ENCODE results near the gene VENTX. TPM values are rescaled to one million over a fixed set of nuclear protein-coding genes. Genes with fewer than 3 reads are reported as not detected.

VENTX gene
- total and polyA plus RNA-seq, 3 experiments from 2014 or later: not detected

DNA sequence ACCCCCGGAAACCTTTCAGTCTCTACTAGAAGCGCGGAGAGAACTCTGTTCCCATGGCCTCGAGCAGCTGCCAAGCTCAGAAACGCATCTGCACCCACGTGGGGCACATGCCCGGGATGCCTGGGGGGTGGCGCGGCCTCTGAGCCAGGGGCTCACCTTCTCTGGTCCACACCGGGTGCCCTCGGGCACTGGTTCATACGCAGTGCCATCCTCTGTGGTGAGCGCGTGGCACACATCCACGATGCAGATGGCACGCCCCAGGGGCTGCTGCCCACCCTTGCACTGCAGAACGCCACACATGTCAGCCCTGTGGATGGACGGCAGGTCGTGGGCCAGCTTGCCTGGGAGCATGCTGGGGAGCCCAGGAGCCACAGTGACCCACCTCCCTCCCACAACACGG, 32.5 kb downstream of the VENTX start:
- H3K4me1 ChIP-seq (ENCODE audit: insufficient read depth, low read length): peaks cover 9% of the 10 kb centered on the region
- no peaks in the 10 kb centered on the region for H3K27me3 Mint-ChIP-seq
- H3K36me3 Mint-ChIP-seq: peaks cover 0 to 46% (median 0%) of the 10 kb centered on the region in 3 donors
- H3K27ac ChIP-seq (ENCODE audit: low read depth, low read length): no peak overlapping the region
- ChIA-PET CTCF (no interaction called here), POLR2A (no interaction called here)
- DNase-seq: no peak
- H3K4me1 Mint-ChIP-seq: peaks cover 9 to 17% (median 9%) of the 10 kb centered on the region in 3 donors
- H3K4me3 Mint-ChIP-seq: peak overlapping the region in 1 of 7 donors; percentile 32
- no peak overlapping the region for H3K4me3 ChIP-seq (ENCODE audit: low read length)
- H3K27ac Mint-ChIP-seq: no peak overlapping the region
- H3K27me3 ChIP-seq (ENCODE audit: insufficient read depth, low read length, poor library complexity, severe bottlenecking): no peaks in the 10 kb centered on the region
- peaks cover 11% of the 10 kb centered on the region for H3K36me3 ChIP-seq (ENCODE audit: insufficient read depth, low read length)
- no peaks in the 10 kb centered on the region for H3K9me3 ChIP-seq (ENCODE audit: low read length)
- H3K9me3 Mint-ChIP-seq: no peaks in the 10 kb centered on the region

DNA sequence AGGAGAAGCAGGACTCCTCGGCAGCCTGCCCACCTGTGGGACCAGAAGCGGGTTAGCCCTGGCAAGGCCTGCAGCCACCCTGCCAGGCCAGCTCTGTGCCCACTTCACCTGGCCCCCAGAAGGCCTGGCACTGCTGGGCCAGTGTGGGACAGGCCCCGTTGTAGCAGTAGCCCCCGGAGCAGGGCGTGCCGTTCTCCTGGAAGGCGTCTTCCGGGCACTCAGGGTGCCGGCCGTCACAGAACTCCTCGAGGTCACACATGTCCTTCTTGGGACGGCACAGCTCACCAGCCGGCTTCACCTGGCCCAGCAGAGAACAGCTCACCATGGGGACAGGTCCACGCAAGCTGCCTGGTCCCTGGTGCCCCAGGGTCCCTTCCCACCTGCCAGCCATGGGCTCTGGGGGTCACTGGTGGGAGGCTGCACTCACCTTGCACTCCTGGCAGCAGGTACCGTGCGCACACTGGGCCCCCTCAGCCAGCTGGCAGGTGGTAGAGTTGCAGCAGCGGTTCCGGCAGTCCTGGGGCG, 33.2 kb downstream of the VENTX start:
- Mint-ChIP-seq H3K4me1 (peaks cover 3 to 17% (median 9%) of the 10 kb centered on the region in 3 donors), H3K9me3 (no peaks in the 10 kb centered on the region), H3K36me3 (peaks cover 0 to 44% (median 0%) of the 10 kb centered on the region in 3 donors), H3K27ac (peak overlapping the region in 1 of 8 donors; percentile 60), H3K27me3 (no peaks in the 10 kb centered on the region), H3K4me3 (no peak overlapping the region)
- Histone ChIP-seq H3K36me3 (ENCODE audit: insufficient read depth, low read length) (peaks cover 11% of the 10 kb centered on the region), H3K27me3 (ENCODE audit: insufficient read depth, low read length, poor library complexity, severe bottlenecking) (no peaks in the 10 kb centered on the region), H3K9me3 (ENCODE audit: low read length) (no peaks in the 10 kb centered on the region), H3K27ac (ENCODE audit: low read depth, low read length) (no peak overlapping the region), H3K4me3 (ENCODE audit: low read length) (no peak overlapping the region), H3K4me1 (ENCODE audit: insufficient read depth, low read length) (peaks cover 11% of the 10 kb centered on the region)
- ChIA-PET POLR2A (no interaction called here), CTCF (no interaction called here)
- DNase-seq: no peak

DNA sequence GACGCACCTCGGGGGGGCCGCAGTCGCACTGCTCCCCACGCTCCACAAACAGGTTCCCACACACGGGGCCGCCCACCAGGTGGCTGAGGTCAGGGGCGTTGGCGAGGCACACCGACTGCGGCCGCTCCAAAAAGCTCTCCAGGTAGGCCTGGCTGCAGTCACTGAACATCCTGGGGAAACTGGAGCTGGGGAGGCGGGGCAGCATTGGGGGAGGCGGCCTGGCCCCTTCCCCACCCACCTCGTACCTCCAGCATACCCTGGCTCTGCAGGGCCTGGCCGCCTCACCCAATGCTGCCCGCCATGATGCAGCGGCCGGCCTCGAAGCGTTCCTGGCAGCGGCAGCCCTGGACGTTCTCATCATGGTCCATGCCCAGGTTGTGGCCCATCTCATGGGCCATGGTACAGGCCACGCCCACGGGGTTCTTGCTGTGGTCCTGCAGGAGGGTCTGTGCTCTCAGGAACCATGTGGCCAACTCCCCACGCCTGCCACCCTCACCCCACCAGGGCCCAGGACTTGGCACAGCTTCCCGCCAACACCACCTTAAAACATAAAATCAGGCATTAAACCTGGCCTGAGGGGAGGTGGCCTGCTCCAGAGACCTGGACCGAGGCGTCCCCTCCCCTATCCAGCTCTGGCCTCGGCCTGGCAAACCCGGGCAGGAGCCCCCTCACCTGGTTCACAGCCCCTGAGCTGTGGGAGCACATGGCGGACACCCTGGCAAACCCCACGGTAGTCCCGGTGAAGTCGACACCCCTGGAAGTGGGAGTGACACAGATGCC, 34.1 kb downstream of the VENTX start:
- Mint-ChIP-seq H3K4me1 (peaks cover 0 to 19% (median 11%) of the 10 kb centered on the region in 3 donors), H3K27me3 (no peaks in the 10 kb centered on the region), H3K27ac (peak overlapping the region in 4 of 8 donors; percentile 8 to 43 (median 36)), H3K4me3 (no peak overlapping the region), H3K36me3 (peaks cover 0 to 45% (median 0%) of the 10 kb centered on the region in 3 donors), H3K9me3 (no peaks in the 10 kb centered on the region)
- no peak overlapping the region for H3K4me3 ChIP-seq (ENCODE audit: low read length)
- H3K9me3 ChIP-seq (ENCODE audit: low read length): no peaks in the 10 kb centered on the region
- H3K4me1 ChIP-seq (ENCODE audit: insufficient read depth, low read length): peaks cover 15% of the 10 kb centered on the region
- DNase-seq: no peak
- H3K36me3 ChIP-seq (ENCODE audit: insufficient read depth, low read length): peaks cover 11% of the 10 kb centered on the region
- ChIA-PET CTCF (interaction anchor here (1.3 kb wide), 1 partner anchor 58 kb away, joined by 3 read pairs; no protein-coding TSS in a partner anchor), POLR2A (interaction anchor here (0.7 kb wide), 1 partner anchor 43 kb away, joined by 3 read pairs; no protein-coding TSS in a partner anchor)
- H3K27me3 ChIP-seq (ENCODE audit: insufficient read depth, low read length, poor library complexity, severe bottlenecking): no peaks in the 10 kb centered on the region
- H3K27ac ChIP-seq (ENCODE audit: low read depth, low read length): no peak overlapping the region

- Mint-ChIP-seq H3K4me3 (peak overlapping the region in 1 of 7 donors; percentile 73), H3K9me3 (no peaks in the 10 kb centered on the region), H3K27ac (peak overlapping the region in 3 of 8 donors; percentile 29 to 64 (median 42)), H3K27me3 (no peaks in the 10 kb centered on the region), H3K36me3 (peaks cover 0 to 45% (median 0%) of the 10 kb centered on the region in 3 donors), H3K4me1 (peaks cover under 1 to 24% (median 11%) of the 10 kb centered on the region in 3 donors)
- Histone ChIP-seq H3K9me3 (ENCODE audit: low read length) (no peaks in the 10 kb centered on the region), H3K4me1 (ENCODE audit: insufficient read depth, low read length) (peaks cover 22% of the 10 kb centered on the region), H3K36me3 (ENCODE audit: insufficient read depth, low read length) (peaks cover 11% of the 10 kb centered on the region), H3K27ac (ENCODE audit: low read depth, low read length) (no peak overlapping the region), H3K27me3 (ENCODE audit: insufficient read depth, low read length, poor library complexity, severe bottlenecking) (no peaks in the 10 kb centered on the region), H3K4me3 (ENCODE audit: low read length) (no peak overlapping the region)
- ChIA-PET CTCF (interaction anchor here (1.3 kb wide), 1 partner anchor 57 kb away, joined by 3 read pairs; no protein-coding TSS in a partner anchor), POLR2A (interaction anchor here (0.7 kb wide), 1 partner anchor 42 kb away, joined by 3 read pairs; no protein-coding TSS in a partner anchor)
- DNase-seq: no peak
Observed at GRCh38 chr10:133272301-133272963, 34.8 kb downstream of the VENTX start.

DNA sequence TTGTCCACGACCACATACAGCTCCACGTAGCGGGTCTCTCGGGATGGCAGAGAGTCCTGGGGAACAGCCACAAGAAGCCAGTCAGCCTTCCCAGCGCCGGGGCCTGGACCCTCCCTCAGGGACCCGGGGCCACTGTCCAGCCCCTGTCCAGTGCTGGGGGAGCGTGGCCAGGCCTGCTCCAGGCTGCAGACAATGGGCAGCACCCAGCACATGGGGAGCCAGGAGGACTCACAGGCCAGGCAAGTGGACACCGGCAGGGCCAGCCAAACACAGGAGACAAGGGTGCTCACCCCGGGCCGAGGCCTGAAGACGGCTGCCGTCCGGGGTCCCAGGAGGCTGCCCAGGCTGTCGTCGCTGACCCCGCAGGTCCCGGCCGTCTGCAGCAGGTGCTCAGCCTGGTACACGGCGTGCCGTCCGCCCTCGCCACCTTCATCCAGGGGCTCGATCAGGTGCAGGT, 35.3 kb downstream of the VENTX start:
- H3K36me3 Mint-ChIP-seq: peaks cover 0 to 43% (median 0%) of the 10 kb centered on the region in 3 donors
- H3K4me3 Mint-ChIP-seq: no peak overlapping the region
- CTCF ChIA-PET: no interaction called here
- peaks cover 27% of the 10 kb centered on the region for H3K4me1 ChIP-seq (ENCODE audit: insufficient read depth, low read length)
- no peaks in the 10 kb centered on the region for H3K27me3 ChIP-seq (ENCODE audit: insufficient read depth, low read length, poor library complexity, severe bottlenecking)
- H3K9me3 Mint-ChIP-seq: no peaks in the 10 kb centered on the region
- H3K9me3 ChIP-seq (ENCODE audit: low read length): no peaks in the 10 kb centered on the region
- no peak overlapping the region for H3K4me3 ChIP-seq (ENCODE audit: low read length)
- H3K4me1 Mint-ChIP-seq: peaks cover 6 to 29% (median 16%) of the 10 kb centered on the region in 3 donors
- H3K27ac Mint-ChIP-seq: peak overlapping the region in 1 of 8 donors; percentile 32
- H3K27me3 Mint-ChIP-seq: no peaks in the 10 kb centered on the region
- H3K27ac ChIP-seq (ENCODE audit: low read depth, low read length): no peak overlapping the region
- POLR2A ChIA-PET: no interaction called here
- H3K36me3 ChIP-seq (ENCODE audit: insufficient read depth, low read length): peaks cover 11% of the 10 kb centered on the region
- no peak for DNase-seq

DNA sequence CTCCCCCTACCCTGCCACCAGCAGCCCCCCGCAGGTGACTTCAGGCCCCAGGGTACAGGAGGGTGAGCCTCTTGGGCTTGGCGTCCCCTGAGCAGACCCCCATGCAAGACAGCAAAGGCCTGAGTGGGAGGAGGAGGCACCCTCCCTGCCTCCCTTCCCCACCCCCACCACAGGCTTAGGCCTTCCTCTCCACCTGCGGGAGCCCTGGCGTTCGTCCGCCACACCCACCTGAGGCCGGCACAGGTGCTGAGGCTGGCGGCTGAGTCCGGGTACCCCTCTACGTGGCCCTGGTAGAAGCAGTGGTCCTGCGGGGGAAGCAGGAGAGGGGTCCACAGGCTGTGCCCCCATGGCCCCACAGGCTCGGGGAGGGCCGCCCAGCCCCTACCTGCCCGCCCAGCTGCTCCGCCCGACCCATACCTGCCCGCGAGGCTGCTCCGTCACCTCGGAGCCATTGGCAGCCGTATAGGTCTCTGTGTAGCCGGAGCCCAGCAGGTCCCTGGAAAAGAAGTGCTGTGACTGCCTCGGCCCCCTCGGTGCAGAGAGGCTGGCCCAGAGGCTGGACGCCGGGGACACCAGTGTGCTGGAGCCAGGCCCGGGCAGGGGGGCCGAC, 36.0 kb downstream of the VENTX start:
- H3K36me3 ChIP-seq (ENCODE audit: insufficient read depth, low read length): peaks cover 11% of the 10 kb centered on the region
- Mint-ChIP-seq H3K9me3 (no peaks in the 10 kb centered on the region), H3K4me3 (peak overlapping the region in 1 of 7 donors; percentile 34), H3K27me3 (no peaks in the 10 kb centered on the region), H3K36me3 (peaks cover 0 to 42% (median 0%) of the 10 kb centered on the region in 3 donors), H3K4me1 (peaks cover 12 to 36% (median 22%) of the 10 kb centered on the region in 3 donors), H3K27ac (peak overlapping the region in 3 of 8 donors; percentile 32 to 87 (median 68))
- H3K9me3 ChIP-seq (ENCODE audit: low read length): no peaks in the 10 kb centered on the region
- H3K4me1 ChIP-seq (ENCODE audit: insufficient read depth, low read length): peaks cover 34% of the 10 kb centered on the region
- CTCF ChIA-PET: interaction anchor here (2.1 kb wide), 1 partner anchor 10 kb away, joined by 10 read pairs; no protein-coding TSS in a partner anchor
- no peak for DNase-seq
- H3K27ac ChIP-seq (ENCODE audit: low read depth, low read length): no peak overlapping the region
- POLR2A ChIA-PET: no interaction called here
- H3K27me3 ChIP-seq (ENCODE audit: insufficient read depth, low read length, poor library complexity, severe bottlenecking): no peaks in the 10 kb centered on the region
- no peak overlapping the region for H3K4me3 ChIP-seq (ENCODE audit: low read length)

DNA sequence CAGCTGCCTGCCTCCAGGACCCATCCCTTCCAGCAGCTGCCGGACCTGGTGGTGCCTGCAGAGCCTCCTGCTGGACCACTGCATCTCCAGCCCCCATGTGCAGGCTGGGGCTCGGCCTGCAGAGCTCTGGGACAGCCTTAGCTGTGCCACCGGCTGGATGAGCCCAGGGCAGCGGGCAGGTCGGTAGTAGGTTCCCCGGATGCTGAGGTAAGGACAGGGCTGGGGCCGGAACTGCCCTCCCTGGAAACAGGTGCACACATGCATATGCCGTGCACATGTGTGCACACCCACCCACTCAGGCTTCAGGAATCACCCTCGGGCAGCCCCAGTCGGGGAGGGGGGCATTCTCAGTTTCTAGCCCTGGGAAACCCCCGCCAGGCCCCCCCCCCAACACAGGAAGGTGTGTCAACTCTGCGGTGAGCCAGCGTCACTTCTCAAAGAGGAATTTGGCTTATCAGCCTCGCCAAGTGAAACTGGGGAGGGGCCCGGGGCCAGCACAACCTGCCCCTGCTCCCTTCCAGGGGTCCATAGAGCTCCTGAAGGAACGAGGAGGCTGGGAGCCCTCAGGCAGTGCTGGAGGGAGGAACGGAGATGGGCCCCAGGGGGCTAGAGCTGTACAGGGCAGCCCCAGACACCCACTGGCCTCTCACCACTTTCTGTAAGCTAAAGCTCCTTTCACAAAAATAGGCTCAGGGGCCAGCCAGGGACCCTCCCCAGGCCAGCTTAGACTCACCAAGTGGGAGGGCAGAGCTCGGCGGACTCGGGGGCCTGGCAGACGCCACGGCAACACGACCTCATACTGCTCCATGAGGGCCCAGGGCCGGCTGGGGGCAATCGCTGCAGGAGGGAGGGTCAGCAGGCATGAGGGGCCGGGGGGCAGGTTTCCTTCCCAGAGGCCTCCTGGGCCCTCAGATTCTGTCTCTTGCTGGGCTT, 37.4 kb downstream of the VENTX start:
- Mint-ChIP-seq H3K9me3 (no peaks in the 10 kb centered on the region), H3K36me3 (peaks cover 0 to 35% (median 0%) of the 10 kb centered on the region in 3 donors), H3K27me3 (no peaks in the 10 kb centered on the region), H3K4me3 (peak overlapping the region; percentile 88 to 97 (median 91)), H3K27ac (peak overlapping the region; percentile 93 to 99 (median 96)), H3K4me1 (peaks cover 23 to 50% (median 34%) of the 10 kb centered on the region in 3 donors)
- DNase-seq: peak; percentile 71 to 92 (median 80)
- ChIA-PET POLR2A (interaction anchor here (1.0 to 1.5 kb wide), 3 partner anchors 11 to 115 kb away, joined by 3 to 8 read pairs (median 7); no protein-coding TSS in a partner anchor), CTCF (interaction anchor here (0.8 to 3.5 kb wide), 9 partner anchors 8 to 131 kb away, joined by 3 to 17 read pairs (median 5); no protein-coding TSS in a partner anchor)
- peaks cover 45% of the 10 kb centered on the region for H3K4me1 ChIP-seq (ENCODE audit: insufficient read depth, low read length)
- no peaks in the 10 kb centered on the region for H3K9me3 ChIP-seq (ENCODE audit: low read length)
- peak overlapping the region; percentile 88 for H3K4me3 ChIP-seq (ENCODE audit: low read length)
- peaks cover 10% of the 10 kb centered on the region for H3K36me3 ChIP-seq (ENCODE audit: insufficient read depth, low read length)
- H3K27ac ChIP-seq (ENCODE audit: low read depth, low read length): peak overlapping the region; percentile 93
- H3K27me3 ChIP-seq (ENCODE audit: insufficient read depth, low read length, poor library complexity, severe bottlenecking): no peaks in the 10 kb centered on the region

All from CD8-positive, alpha-beta memory T cell (primary cell).